IPS-11a (cell line): ENCODE results near the gene NAA16.

Source experiments
- H3K4me3 ChIP-seq: one replicate; pipeline ENCODE4 v1.5.1; 2013; ENCODE audit warnings: low read depth, low read length, control low read depth

The NAA16 gene

GRCh38 chr13:41302743-41303142, 8.3 kb upstream of the NAA16 start:
- no peak overlapping the region for H3K4me3 ChIP-seq

DNA sequence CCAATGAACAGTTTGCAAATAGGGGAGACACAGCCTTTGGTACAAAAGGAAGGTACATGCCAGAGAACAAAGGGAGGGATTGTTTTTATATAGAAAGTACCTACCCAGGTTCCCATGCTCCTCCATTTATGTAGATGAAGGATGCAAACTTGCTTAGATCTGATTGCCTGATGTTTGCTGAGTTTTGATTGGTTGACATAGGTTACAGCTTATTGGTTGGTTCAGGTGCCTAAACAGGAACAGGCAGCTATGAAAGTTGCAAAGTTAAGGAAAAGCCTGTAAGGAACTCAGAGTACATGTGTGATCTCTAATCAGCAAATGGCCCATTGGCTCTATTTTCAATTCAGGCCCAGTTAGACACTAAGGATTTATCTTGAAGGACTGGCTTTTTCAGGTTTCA, 6.5 kb upstream of the NAA16 start:
- no peak overlapping the region for H3K4me3 ChIP-seq

DNA sequence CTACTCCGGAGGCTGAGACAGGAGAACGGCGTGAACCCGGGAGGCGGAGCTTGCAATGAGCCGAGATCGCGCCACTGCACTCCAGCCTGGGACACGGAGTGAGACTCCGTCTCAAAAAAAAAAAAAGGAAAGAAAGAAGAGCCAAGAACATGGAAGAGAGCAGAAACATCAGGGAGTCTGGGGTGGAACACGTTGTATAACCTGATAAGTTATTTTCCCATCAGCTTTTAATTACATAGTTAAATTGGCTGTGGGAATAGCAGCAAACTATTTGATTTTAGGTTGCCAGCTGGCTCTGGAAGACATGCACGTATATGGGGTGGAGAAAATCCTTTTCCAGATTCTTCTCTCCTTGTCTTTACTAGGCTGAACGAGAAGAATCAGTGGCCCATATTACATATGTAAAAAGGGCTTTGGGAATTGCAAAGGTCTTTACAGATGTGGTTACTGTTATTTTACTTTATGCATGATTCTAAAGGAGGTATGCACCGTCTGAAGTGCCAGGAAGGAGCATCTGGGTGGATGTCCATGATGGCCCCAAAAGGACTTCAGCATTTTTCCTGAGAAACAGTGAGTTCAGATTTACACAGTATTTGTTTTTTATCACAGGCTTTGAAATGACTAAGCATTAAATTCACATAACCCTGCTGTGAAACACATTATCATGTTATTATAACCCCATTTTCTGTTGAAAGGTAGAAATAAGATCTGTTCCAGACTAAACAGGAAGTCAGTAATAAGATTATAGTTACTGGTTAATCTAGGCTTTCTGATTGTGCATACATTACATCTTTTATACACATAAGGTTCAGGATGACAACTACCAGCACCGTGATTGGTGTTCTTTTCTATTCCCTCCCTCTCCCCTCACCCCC, 4.6 kb upstream of the NAA16 start:
- no peak overlapping the region for H3K4me3 ChIP-seq

- H3K4me3 ChIP-seq = no peak overlapping the region
Observed at GRCh38 chr13:41307884-41308640, 3.0 kb upstream of the NAA16 start.

GRCh38 chr13:41311406-41312175, 524 bp downstream of the NAA16 start:
- H3K4me3 ChIP-seq = peak overlapping the region; percentile 80

- H3K4me3 ChIP-seq = peak overlapping the region; percentile 80
Observed at GRCh38 chr13:41312176-41312500, 1.1 kb downstream of the NAA16 start.

- H3K4me3 ChIP-seq = no peak overlapping the region
Observed at GRCh38 chr13:41313117-41313516, 2.0 kb downstream of the NAA16 start.

DNA sequence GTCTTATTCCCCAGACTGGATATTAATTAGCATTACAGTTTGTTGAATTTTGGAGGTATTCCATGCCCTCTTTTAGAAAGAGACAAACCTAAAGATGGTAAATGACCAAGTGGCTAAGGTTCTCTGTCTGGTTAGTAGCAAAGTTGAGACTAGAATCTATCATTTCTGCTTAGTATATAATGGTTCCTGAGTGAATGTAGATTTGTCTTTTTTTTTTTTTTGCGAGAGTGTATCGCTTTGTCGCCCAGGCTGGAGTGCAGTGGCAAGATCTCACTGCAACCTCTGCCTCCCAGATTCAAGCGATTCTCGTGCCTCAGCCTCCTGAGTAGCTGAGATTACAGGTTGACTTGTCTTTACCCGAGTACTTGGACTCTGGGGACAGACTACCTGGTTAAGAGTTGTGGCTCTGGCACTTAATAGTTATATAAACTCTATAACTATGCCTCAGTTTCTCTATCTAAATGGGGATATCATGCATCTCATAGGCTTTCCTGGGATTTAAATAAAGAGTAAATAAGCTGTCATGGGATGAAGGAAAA, 2.7 kb downstream of the NAA16 start:
- no peak overlapping the region for H3K4me3 ChIP-seq

DNA sequence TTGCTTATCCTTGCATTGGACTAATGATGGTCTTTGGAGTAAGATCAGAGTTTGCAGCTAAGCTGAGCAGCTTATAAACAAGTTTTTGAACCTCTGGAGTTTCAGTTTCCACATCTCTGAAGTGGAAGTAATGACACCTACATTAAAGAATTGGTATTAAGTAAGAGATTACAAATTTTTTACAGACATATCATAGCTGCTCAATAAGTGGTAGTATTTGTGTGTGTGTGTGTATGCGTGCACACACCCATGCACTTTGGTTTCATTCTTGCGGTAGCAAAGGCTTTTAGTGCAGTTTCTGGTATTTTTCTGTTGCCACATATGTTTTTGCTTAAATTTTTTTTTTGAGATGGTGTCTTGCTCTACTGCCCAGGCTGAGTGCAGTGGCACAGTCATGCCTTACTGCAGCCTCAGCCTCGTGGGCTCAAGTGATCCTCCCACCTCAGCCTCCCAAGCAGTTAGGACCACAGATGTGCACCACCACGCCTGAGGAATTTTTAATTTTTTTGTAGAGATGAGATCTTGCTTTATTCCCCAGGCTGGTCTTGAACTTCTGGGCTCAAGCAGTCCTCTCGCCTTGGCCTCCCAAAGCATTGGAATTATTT, 4.5 kb downstream of the NAA16 start:
- no peak overlapping the region for H3K4me3 ChIP-seq

- no peak overlapping the region for H3K4me3 ChIP-seq
Observed at GRCh38 chr13:41317243-41317642, 6.2 kb downstream of the NAA16 start.

- no peak overlapping the region for H3K4me3 ChIP-seq
Observed at GRCh38 chr13:41325752-41326151, 14.7 kb downstream of the NAA16 start.

- no peak overlapping the region for H3K4me3 ChIP-seq
Observed at GRCh38 chr13:41326661-41327060, 15.6 kb downstream of the NAA16 start.

GRCh38 chr13:41327994-41328790, 17.1 kb downstream of the NAA16 start:
- no peak overlapping the region for H3K4me3 ChIP-seq

- no peak overlapping the region for H3K4me3 ChIP-seq
Observed at GRCh38 chr13:41332829-41333228, 21.8 kb downstream of the NAA16 start.

DNA sequence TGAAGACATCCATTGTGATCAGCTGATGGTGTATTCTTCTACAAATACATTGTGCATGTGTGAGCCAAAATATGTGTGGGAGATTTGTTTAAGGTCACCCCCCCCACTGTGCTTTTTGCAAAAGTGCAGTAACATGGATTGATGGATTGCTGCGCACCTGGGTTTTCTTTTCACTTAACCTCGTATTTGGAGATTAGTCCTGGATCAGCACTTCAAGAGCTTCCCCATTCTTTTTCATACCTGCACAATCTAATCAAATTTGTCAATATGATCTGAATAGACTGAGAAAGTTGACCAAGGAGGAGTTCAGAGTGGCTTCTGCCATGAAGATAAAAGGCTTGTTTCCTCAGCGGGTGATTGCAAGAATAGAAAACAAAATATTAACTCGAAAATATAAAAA, 23.7 kb downstream of the NAA16 start:
- H3K4me3 ChIP-seq = no peak overlapping the region

DNA sequence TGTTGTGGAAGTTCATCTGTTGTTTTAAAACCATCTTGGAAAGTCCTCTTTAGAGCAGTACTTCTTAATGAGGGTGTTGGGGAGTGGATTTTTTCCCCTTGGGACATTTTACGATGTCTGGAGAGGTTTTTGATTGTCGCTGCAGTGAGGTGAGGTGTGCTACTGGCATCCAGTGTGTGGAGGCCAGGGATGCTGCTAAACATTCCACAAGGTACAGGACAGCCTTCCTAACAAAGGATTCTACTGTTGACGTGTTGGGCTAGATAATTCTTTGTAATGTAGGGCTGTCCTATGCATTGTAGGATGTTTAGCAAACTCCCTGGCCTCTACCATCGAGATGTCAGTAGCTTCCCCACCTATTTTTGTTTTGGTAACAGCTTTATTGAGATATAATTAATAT, 33.3 kb downstream of the NAA16 start:
- H3K4me3 ChIP-seq = no peak overlapping the region

DNA sequence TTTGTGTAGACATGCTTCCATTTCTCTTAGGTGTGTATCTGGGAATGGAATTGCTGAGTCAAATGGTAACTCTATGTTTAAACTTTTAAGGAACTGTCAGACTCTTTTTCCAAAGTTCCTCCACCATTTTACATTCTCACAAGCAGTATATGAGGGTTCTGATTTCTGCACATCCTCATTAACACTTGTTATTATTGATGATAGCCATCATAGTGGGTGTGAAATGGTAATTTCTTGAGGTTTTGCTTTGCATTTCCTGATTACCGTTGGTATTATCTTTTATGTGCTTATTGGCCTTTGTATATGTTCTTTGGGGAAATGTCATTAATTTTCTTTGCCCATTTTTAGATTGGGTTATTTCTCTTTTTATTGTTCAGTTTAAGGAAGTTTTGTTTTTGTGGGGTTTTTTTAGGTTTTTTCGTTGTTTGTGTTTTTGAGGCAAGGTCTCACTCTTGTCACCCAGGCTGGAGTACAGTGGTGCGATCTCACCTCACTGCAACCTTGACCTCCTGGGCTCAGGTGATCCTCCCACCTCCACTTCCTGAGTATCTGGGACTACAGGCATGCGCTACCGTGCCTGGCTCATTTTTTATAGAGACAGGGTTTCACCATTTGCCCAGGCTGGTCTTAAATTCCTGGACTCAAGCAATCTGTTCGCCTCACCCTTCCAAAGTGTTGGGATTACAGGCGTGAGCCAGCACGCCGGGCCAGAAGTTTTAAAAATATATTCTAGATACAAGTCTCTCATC, 34.3 kb downstream of the NAA16 start:
- no peak overlapping the region for H3K4me3 ChIP-seq

- no peak overlapping the region for H3K4me3 ChIP-seq
Observed at GRCh38 chr13:41345914-41346589, 35.0 kb downstream of the NAA16 start.
